GM23338 (cell line): ENCODE results near the gene CLDN24.

Source experiments
- CREB1 ChIP-seq: fragments of 250-450 bp; sonication (Bioruptor Pico); IDR thresholded peaks from 2 replicates; pipeline ENCODE4 v1.5.0; 2020; ENCODE audit warnings: low read depth, mild to moderate bottlenecking, moderate library complexity
- CTCF ChIP-seq, 2 experiments: fragments of 200-600 bp in 1 of 2; sonication (generic) in 1 of 2; conservative IDR thresholded peaks; 2 replicates each; pipeline versions ENCODE4 v1.5.1 to v1.6.1; 2016 to 2017; ENCODE audit warnings: antibody characterized with exemption in 2 of 2, low read depth in 2 of 2, mild to moderate bottlenecking in 2 of 2, moderate library complexity in 1 of 2
- ETS1 ChIP-seq: IDR thresholded peaks from 2 replicates; pipeline ENCODE4 v1.6.1; 2016; ENCODE audit warnings: antibody characterized with exemption
- EZH2 ChIP-seq: fragments of 200-600 bp; sonication (generic); IDR thresholded peaks from one replicate; pipeline ENCODE4 v1.8.0; 2017; ENCODE audit warnings: antibody characterized with exemption, mild to moderate bottlenecking, low read depth; ENCODE audit not compliant: unreplicated experiment
- EZH2phosphoT487 ChIP-seq: fragments of 200-600 bp; sonication (generic); IDR thresholded peaks from one replicate; pipeline ENCODE4 v1.8.1; 2018; ENCODE audit warnings: antibody characterized with exemption; ENCODE audit not compliant: unreplicated experiment
- JUNB ChIP-seq: IDR thresholded peaks from one replicate; pipeline ENCODE4 v1.6.1; 2016; ENCODE audit warnings: antibody characterized with exemption; ENCODE audit not compliant: unreplicated experiment
- NANOG ChIP-seq: IDR thresholded peaks from 2 replicates; pipeline ENCODE4 v1.6.1; 2016; ENCODE audit warnings: antibody characterized with exemption, borderline replicate concordance
- POLR2AphosphoS5 ChIP-seq: IDR thresholded peaks from 2 replicates; pipeline ENCODE4 v1.6.1; 2016; ENCODE audit warnings: antibody characterized with exemption, low read depth
- REST ChIP-seq: IDR thresholded peaks from one replicate; pipeline ENCODE4 v1.6.1; 2018; ENCODE audit warnings: antibody characterized with exemption; ENCODE audit not compliant: unreplicated experiment
- STAT1 ChIP-seq: IDR thresholded peaks from one replicate; pipeline ENCODE4 v1.6.1; 2016; ENCODE audit warnings: antibody characterized with exemption; ENCODE audit not compliant: unreplicated experiment
- ZNF114 ChIP-seq: fragments of 250-450 bp; sonication (Bioruptor Pico); IDR thresholded peaks from 2 replicates; pipeline ENCODE4 v1.5.0; 2020; ENCODE audit warnings: mild to moderate bottlenecking, moderate library complexity
- ZNF331 ChIP-seq: fragments of 250-450 bp; sonication (Bioruptor Pico); IDR thresholded peaks from 2 replicates; pipeline ENCODE4 v1.5.0; 2020; ENCODE audit warnings: low read depth, mild to moderate bottlenecking, moderate library complexity

- no peak for TF ChIP-seq CTCF (conservative IDR thresholded peaks at IDR 0.05; ENCODE audit: low read depth in 2 of 2)
- TF ChIP-seq EZH2phosphoT487: no peak
- no peak for TF ChIP-seq CREB1 (CRISPR knock-in tag)
- no peak for TF ChIP-seq EZH2
- no peak for TF ChIP-seq POLR2AphosphoS5
- TF ChIP-seq STAT1: no peak
- TF ChIP-seq REST: no peak
- no peak for TF ChIP-seq ZNF331 (CRISPR knock-in tag)
- TF ChIP-seq ZNF114: no peak
- no peak for TF ChIP-seq ETS1
- TF ChIP-seq JUNB: no peak
- TF ChIP-seq NANOG: no peak
Observed at GRCh38 chr4:183329244-183329643, 7.0 kb upstream of the CLDN24 start.
